ENCODE data around the gene METTL25B.

The METTL25B gene

DNA sequence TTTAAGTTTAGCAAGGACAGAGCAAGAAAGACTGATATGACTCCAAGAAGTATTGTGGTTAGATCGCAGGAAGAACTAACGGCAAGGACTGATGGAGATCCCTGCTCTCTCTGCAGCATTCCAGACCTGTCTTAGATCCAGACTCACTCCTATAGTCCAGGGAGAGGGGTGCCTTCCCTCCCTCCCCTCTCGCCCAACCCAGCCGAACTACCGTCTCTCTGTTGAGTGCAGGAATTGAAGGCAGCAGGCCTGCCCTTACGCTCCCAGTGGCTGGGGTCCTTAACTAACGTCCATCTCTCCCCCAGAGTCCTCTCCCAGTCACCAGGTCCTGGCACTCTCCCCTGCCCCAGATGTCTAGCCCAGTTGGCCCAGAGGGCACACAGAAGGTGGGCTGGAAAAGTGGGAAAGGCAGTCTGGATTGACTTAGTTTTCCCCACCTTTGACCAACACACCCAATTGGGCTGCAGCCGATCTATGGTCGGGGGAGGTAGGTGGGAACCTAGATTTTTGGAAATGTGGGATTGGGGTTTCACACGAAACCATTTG lies 24.0 kb upstream of the METTL25B start:
- peaks cover 98% of the 10 kb centered on the region for H3K27me3 ChIP-seq (ENCODE audit: insufficient read depth, low read depth)
- H2AFZ ChIP-seq (ENCODE audit: low read depth): no peak overlapping the region
- H3K4me1 ChIP-seq (ENCODE audit: low read depth, poor library complexity, severe bottlenecking): peaks cover 20% of the 10 kb centered on the region
- no peaks in the 10 kb centered on the region for H4K20me1 ChIP-seq (ENCODE audit: insufficient read depth)
- no peaks in the 10 kb centered on the region for H3K36me3 ChIP-seq (ENCODE audit: insufficient read depth)
- peak overlapping the region; percentile 6 for H3K4me3 ChIP-seq (IDR thresholded peaks at IDR 0.05; ENCODE audit: insufficient read depth, low read depth, low read length)
- H3K27ac ChIP-seq: no peak overlapping the region
- H3K79me2 ChIP-seq (ENCODE audit: insufficient read depth, low read depth): no peaks in the 10 kb centered on the region
- no peak overlapping the region for H3K9ac ChIP-seq
- H3K4me2 ChIP-seq: no peak overlapping the region
- TF ChIP-seq, protein P1, sequence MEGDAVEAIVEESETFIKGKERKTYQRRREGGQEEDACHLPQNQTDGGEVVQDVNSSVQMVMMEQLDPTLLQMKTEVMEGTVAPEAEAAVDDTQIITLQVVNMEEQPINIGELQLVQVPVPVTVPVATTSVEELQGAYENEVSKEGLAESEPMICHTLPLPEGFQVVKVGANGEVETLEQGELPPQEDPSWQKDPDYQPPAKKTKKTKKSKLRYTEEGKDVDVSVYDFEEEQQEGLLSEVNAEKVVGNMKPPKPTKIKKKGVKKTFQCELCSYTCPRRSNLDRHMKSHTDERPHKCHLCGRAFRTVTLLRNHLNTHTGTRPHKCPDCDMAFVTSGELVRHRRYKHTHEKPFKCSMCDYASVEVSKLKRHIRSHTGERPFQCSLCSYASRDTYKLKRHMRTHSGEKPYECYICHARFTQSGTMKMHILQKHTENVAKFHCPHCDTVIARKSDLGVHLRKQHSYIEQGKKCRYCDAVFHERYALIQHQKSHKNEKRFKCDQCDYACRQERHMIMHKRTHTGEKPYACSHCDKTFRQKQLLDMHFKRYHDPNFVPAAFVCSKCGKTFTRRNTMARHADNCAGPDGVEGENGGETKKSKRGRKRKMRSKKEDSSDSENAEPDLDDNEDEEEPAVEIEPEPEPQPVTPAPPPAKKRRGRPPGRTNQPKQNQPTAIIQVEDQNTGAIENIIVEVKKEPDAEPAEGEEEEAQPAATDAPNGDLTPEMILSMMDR (conservative IDR thresholded peaks at IDR 0.05; ENCODE audit: low read depth, low read length): no peak; the same call in 1 of the 2 replicates

DNA sequence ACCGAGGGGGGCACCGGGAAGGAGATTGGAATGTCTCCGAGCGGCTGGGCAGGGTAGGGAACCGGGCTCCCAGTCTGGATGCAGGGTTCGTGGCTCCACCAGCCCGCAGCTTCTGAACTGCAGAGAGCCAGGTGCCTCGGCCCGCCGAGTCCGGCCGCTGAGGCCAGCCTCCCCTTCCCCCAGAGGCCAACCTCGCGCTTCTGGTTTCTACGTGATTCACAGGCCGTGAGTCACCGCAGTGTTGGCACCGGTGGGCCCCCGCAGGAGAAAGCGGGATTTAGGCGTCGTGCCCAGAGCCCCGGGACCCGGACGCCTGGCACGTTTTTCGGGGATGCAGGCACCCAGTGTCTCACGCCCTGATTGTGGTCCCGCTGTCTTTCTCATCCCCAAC lies 23.3 kb upstream of the METTL25B start:
- Histone ChIP-seq H3K4me1 (ENCODE audit: low read depth, poor library complexity, severe bottlenecking) (peaks cover 20% of the 10 kb centered on the region), H4K20me1 (ENCODE audit: insufficient read depth) (no peaks in the 10 kb centered on the region), H3K4me2 (peak overlapping the region; percentile 79), H3K36me3 (ENCODE audit: insufficient read depth) (no peaks in the 10 kb centered on the region), H3K79me2 (ENCODE audit: insufficient read depth, low read depth) (no peaks in the 10 kb centered on the region), H2AFZ (ENCODE audit: low read depth) (peak overlapping the region; percentile 72; the same call in 1 of the 2 replicates), H3K9ac (no peak overlapping the region), H3K4me3 (IDR thresholded peaks at IDR 0.05; ENCODE audit: insufficient read depth, low read depth, low read length) (peak overlapping the region; percentile 6), H3K27me3 (ENCODE audit: insufficient read depth, low read depth) (peaks cover 92% of the 10 kb centered on the region), H3K27ac (no peak overlapping the region)
- TF ChIP-seq, protein P1 (conservative IDR thresholded peaks at IDR 0.05; ENCODE audit: low read depth, low read length): no peak

DNA sequence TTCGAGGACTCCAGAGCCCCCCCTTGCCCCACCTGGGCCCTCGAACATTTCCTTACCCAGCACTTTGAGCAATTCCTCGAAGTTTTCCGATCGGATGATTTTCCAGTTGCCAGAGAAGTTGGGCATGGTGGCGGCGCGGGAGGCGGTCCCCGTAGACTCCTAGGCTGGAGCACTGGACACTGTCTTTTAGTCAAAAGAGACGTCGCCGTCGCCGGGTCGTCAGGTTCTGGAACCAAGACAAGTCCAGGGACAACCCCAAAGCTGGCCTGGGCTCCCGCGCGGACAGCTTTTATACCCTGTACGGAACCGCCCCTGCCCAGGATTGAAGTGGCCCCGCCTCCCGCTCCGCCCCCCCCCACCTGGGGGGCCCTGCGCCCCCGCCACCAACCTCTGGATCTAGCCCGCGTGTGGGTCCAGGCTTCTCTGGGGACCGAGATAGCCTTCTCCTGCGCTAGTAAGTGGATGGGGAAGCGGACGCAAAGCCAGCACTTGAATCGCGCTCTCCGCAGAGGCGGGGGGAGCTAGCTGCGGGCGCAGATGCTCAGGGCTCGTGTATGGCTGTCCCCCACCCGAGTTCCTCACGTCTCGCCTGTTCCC lies 22.9 kb upstream of the METTL25B start, which contains the start of gene CRABP2:
Gene CRABP2, minus strand, starts transcription at position 263 of the 597 bp plus-strand sequence. Its CDS starts 137 bp downstream, at position 126.
- Histone ChIP-seq H3K27me3 (ENCODE audit: insufficient read depth, low read depth) (peaks cover 92% of the 10 kb centered on the region), H4K20me1 (ENCODE audit: insufficient read depth) (no peaks in the 10 kb centered on the region), H3K79me2 (ENCODE audit: insufficient read depth, low read depth) (no peaks in the 10 kb centered on the region), H3K9ac (peak within 1 kb of the TSS; percentile 10; the same call in 1 of the 2 replicates), H3K36me3 (ENCODE audit: insufficient read depth) (no peaks in the 10 kb centered on the region), H2AFZ (ENCODE audit: low read depth) (peak within 1 kb of the TSS; percentile 72), H3K4me1 (ENCODE audit: low read depth, poor library complexity, severe bottlenecking) (peaks cover 20% of the 10 kb centered on the region), H3K27ac (no peak within 1 kb of the TSS), H3K4me3 (IDR thresholded peaks at IDR 0.05; ENCODE audit: insufficient read depth, low read depth, low read length) (peak within 1 kb of the TSS; percentile 91), H3K4me2 (peak within 1 kb of the TSS; percentile 79)
- TF ChIP-seq, protein P1 (conservative IDR thresholded peaks at IDR 0.05; ENCODE audit: low read depth, low read length): no peak

DNA sequence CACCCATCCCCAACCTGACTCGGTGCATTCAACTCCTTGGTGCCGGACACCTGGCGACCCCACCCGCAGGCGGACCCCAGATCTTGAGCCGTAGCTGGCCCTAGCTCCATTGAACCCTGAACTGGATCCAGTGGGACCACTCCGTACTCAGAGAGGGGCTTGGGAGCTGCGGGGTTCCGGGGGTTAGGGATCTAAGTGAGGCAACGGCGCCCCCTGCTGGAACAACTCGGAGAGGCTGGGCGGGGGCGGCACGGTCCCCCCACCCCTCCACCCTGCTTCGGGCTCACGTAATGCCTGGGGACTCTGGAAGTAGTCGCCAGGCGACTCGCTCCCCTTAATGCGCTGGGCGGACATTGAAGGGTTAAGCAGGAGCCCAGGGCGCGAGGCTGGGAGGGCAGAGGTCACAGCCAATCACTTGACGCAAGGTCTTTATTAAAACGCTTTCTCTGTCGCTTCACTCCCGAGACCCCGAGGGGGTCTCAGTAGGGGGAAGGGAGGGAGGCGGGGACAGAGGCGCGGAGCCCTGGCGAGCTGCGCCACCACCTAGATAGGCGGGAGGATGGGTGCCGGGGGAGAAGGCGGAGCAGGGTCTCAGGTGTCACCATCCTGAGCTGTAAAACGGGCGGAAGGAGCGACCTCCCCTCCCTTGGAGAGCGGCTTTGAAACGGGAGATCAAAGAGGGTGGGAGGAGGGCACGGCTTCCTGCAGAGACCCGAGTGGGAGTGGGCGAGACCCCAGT lies 22.2 kb upstream of the METTL25B start:
- Histone ChIP-seq H2AFZ (ENCODE audit: low read depth) (peak overlapping the region; percentile 72), H3K4me1 (ENCODE audit: low read depth, poor library complexity, severe bottlenecking) (peaks cover 20% of the 10 kb centered on the region), H3K4me2 (peak overlapping the region; percentile 79), H3K27ac (no peak overlapping the region), H4K20me1 (ENCODE audit: insufficient read depth) (no peaks in the 10 kb centered on the region), H3K79me2 (ENCODE audit: insufficient read depth, low read depth) (no peaks in the 10 kb centered on the region), H3K9ac (peak overlapping the region; percentile 10; the same call in 1 of the 2 replicates), H3K36me3 (ENCODE audit: insufficient read depth) (no peaks in the 10 kb centered on the region), H3K27me3 (ENCODE audit: insufficient read depth, low read depth) (peaks cover 86% of the 10 kb centered on the region), H3K4me3 (IDR thresholded peaks at IDR 0.05; ENCODE audit: insufficient read depth, low read depth, low read length) (peak overlapping the region; percentile 91)
- TF ChIP-seq, protein P1 (conservative IDR thresholded peaks at IDR 0.05; ENCODE audit: low read depth, low read length): peak; percentile 100
